ENCODE results near the gene PNPLA2.

The PNPLA2 gene

DNA sequence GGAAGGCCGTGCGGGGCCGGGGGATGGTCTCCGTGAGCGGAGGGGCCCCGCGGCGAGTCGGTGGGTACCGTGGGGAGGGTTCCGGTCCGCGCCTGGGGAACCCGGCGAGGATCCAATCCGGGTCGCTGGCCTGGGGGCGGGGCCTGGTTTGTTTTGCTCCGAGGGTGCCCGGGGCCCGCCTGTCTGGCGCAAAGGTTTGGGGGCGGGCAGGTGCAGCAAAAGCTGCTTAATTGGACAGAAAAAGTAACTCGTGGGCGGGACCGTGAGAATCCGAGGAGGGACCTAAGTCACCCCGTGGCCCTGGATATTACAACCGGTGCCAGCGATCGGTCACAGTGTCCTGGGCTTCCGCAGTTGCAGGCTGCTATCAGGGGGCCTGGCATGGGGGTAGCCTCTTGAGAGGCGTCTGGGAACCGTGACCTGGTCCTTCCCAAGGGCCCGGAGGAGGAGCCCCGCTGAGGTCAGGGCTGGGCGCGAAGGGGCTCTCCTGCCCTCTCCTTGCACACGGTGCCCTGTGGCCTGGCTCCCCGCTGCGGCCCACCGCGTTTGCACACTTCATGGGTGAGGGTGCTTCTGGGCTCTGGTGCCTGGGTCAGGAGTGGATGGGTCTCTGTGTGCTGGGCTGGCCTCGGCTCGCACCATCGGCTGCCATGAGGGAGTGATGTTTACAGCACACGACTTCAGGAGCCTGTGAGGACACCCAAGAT, 1.4 kb downstream of the PNPLA2 start:
- DNase-seq: peak; percentile 99

DNA sequence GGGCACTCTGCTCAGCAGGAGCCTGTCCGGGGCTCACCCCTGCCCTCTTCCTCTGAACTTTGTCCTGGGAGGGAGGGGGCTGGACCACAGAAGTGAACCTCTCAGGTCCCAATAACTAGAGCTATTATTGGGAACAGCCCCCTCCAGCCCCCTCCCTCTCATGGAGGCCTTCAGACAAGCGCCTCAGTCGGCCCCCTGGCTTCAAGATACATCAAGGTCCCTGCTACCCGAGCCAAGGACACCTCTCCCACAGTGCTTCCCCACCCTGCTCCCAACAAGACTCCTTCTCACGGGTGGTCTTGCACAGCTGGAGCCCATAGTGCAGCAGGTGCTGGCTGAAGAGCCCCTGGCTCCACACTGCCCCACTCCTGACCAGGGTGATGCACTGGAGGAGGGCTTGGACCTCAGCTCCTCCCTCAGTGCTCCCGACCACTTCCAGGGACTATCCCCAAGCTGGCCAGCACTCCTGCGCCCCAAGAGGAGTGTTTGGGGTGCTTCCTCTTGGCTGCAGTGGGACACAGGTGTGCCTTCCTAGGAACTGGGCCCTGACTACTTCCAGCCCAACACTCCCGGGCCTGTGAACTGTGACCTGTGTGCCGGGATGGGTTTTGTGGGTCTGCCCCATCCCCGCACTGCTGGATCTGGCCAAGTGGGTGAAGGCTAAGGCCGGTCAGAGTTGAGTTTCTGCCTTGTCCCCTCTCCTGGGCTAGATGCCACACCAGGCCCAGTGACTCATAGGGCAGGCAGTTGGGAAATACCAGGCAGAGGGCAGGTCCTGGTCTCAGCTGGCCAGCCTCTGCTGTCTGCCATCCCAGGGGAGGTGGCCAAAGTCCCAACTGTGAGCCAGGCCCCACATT, 2.2 kb downstream of the PNPLA2 start:
- no peak for DNase-seq

GRCh38 chr11:821512-822371, 3.0 kb downstream of the PNPLA2 start:
- DNase-seq: peak; percentile 79

DNA sequence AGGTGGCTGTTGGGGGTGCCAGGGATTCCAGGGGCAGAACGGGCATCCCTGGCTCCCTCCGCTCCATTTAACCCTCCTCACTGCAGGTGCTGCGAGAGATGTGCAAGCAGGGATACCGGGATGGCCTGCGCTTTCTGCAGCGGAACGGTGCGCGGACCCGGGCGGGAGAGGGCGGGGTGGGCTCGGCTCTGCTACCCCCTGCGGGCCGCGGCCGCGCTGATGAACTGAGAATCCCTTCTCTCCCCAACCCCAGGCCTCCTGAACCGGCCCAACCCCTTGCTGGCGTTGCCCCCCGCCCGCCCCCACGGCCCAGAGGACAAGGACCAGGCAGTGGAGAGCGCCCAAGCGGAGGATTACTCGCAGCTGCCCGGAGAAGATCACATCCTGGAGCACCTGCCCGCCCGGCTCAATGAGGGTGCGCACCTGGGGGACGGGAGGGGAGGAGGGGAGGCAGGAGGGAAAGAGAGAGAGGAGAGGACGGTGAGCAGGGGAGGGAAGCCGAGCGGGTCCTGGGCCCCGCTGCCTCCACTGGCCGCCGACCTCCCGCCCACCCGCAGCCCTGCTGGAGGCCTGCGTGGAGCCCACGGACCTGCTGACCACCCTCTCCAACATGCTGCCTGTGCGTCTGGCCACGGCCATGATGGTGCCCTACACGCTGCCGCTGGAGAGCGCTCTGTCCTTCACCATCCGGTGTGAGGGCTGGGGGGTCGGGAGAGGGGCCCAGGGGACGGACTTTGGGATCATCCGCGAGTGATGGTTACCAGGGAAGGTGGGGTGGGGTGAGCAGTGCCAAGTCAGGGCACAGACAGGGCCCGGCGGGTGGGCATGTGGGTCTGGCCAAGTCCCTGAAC, 5.0 kb downstream of the PNPLA2 start:
- DNase-seq: no peak

DNA sequence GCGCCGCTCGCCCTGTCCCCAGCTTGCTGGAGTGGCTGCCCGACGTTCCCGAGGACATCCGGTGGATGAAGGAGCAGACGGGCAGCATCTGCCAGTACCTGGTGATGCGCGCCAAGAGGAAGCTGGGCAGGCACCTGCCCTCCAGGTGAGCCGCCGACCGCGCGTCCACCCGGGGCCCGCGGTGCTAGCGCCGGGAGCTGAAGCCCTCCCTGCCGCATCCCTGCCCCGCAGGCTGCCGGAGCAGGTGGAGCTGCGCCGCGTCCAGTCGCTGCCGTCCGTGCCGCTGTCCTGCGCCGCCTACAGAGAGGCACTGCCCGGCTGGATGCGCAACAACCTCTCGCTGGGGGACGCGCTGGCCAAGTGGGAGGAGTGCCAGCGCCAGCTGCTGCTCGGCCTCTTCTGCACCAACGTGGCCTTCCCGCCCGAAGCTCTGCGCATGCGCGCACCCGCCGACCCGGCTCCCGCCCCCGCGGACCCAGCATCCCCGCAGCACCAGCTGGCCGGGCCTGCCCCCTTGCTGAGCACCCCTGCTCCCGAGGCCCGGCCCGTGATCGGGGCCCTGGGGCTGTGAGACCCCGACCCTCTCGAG, 5.7 kb downstream of the PNPLA2 start:
- no peak for DNase-seq

GRCh38 chr11:824942-825341, 6.2 kb downstream of the PNPLA2 start:
- no peak for DNase-seq

DNA sequence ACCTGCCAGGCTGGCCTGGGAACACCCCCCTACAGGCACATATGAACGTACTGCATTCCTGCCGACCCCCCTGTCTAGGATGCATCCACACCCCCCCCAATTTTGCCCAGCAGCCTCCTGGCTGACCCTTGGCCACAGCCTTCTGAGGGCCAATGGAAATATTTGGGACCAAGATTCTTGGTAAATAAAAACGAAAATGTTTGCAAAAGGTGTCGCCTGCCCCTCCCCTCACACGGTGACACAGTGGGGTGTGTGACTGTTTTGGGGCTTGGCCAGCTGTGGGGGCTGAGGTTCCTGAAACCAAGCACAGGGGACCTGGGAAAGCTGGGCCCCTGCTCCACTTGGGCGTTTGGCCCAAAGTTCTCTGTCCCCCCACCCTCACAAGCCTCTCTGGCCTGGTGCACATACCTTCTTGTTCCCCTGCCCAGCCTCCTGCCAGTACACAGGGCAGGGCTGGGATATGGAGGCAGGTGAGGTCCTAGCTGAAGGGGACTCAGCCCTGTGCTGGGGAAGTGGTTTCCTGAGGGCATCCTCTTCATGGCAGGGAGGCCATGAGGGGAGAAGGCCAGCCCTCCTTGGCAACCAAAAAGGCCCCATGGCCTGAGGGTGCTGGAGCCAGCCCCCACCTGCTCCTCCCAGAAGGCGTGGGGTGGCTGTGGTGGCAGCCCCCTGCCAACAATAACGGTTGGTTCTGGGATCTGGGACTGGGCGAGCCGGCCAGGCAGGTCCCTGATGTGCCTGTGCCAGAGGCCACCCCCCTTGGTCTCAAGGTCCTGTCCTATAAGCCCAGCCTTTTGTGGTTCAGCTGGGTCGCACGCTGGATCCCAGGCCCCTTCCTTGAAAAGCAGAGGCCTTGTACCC, 6.9 kb downstream of the PNPLA2 start:
- DNase-seq: no peak

GRCh38 chr11:826227-826621, 7.5 kb downstream of the PNPLA2 start:
- no peak for DNase-seq

DNA sequence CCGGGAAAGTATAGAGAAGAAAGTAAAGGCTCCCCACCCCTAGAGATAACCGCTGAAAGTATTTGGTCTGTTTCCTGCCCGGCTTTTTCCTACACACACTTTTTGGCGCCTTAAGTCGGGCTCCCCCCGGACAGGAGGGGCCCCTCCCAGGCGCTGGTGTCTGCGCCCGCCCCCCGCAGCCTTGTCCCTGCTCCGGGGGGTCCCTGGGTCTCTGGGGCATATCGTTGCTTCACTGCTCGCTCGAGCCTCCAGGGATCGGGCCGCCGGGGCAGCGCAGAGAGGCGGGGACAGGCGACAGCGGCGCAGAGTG, 8.1 kb downstream of the PNPLA2 start:
- DNase-seq: no peak

DNA sequence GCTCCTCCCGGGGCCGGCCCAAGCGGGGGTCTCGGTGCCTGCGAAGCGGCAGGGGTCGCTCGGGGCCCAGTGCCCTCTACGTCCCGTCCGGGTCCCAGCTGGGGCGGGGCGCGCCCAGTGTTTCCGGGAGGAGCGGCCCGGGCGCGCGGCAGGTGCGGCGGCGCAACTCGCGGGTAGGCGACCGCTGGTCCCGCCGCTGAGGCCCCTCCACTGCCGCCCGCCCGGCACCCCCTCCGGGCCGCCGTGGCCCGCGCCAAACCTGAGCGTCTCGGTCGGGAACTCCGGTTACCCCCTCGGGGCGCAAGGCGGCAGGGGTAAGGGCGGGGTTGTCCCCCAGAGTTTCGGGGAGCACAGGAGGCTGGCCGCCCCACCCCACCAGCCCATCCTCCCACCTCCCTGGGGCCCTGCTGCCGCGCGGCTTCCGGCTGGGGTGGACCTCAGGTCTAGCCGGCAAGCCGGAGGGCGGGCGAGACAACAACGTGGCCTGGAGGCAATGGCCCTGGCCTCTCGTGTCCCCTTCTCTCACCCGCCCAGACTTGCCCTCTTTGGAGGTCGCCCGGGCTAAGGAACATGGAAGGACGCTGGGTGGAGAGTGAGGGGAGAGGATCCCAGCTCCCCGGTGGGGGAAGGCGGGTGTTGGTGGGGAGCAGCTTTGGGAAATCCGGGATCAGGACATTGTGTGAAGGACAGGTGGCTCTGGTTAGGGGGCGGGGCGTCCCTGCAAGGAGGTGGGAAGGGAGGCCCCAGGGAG, 8.6 kb downstream of the PNPLA2 start:
- no peak for DNase-seq

GRCh38 chr11:827897-828192, 9.1 kb downstream of the PNPLA2 start, which contains the start of gene CRACR2B:
Gene CRACR2B (plus strand): TSS chr11:827919. CDS start chr11:828608, 689 bp downstream.
- no peak for DNase-seq

DNA sequence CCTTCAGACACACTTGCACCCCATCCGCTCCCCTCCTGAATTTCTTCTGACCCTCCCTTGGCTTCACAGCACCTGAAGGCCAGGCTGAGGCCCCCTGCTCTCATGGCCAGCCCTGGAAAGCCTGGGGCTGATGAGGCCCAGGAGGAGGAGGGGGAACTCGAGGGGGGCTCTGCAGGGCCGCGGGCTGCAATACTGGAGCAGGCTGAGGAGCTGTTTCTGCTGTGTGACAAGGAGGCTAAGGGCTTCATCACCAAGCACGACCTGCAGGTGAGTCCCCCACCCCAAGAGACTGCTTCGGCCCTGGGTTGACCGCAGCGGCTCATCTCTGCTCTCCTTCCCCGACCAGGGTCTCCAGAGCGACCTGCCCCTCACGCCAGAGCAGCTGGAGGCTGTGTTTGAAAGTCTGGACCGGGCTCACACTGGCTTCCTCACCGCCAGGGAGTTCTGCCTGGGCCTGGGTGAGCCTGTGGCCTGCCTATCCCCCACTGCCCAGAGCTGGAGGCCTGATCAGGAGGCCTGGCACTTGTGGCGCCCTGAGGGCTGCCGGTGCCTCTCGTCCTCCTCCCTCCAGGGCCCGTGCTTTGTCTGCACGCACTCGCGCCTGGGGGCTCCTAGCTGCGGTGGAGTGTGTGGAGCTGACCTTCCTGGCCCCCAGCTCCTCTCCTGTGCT, 9.9 kb downstream of the PNPLA2 start:
- DNase-seq: no peak

GRCh38 chr11:829176-829846, 10.6 kb downstream of the PNPLA2 start:
- DNase-seq: no peak

- no peak for DNase-seq
Measured at GRCh38 chr11:829847-830294, 11.2 kb downstream of the PNPLA2 start.

- DNase-seq: peak; percentile 88
Measured at GRCh38 chr11:830295-831117, 11.8 kb downstream of the PNPLA2 start.

- DNase-seq: no peak
Measured at GRCh38 chr11:831118-831864, 12.6 kb downstream of the PNPLA2 start.

- DNase-seq: no peak
Measured at GRCh38 chr11:831961-832528, 13.3 kb downstream of the PNPLA2 start.

Measured in hematopoietic multipotent progenitor cell treated with erythropoietin and hydrocortisone succinate and interleukin-3 and kit ligand, for 4 days (in vitro differentiated cells).